Measurements from ENCODE around the gene LRRC74A.

The LRRC74A gene

GRCh38 chr14:76781648-76782051, 44.6 kb upstream of the LRRC74A start:
- no peak for TF ChIP-seq REST (IDR thresholded peaks at IDR 0.05; ENCODE audit: insufficient read depth in 1 of 2, low read depth in 2 of 2, low read length in 2 of 2)
- TF ChIP-seq SIN3A (IDR thresholded peaks at IDR 0.05; ENCODE audit: borderline replicate concordance, insufficient read depth, low read length) = no peak
- TF ChIP-seq FOXP2 (optimal IDR thresholded peaks at IDR 0.05; ENCODE audit: borderline replicate concordance, extremely low read depth, extremely low read length, insufficient read depth) = no peak
- TF ChIP-seq TAF1 (IDR thresholded peaks at IDR 0.05; ENCODE audit: borderline replicate concordance, insufficient read depth, low read length) = no peak
- TF ChIP-seq POLR2AphosphoS5 (IDR thresholded peaks at IDR 0.05; ENCODE audit: low read depth, low read length) = no peak

GRCh38 chr14:76782115-76782884, 43.9 kb upstream of the LRRC74A start:
- TF ChIP-seq POLR2AphosphoS5 (IDR thresholded peaks at IDR 0.05; ENCODE audit: low read depth, low read length) (no peak), REST (IDR thresholded peaks at IDR 0.05; ENCODE audit: insufficient read depth in 1 of 2, low read depth in 2 of 2, low read length in 2 of 2) (no peak), TAF1 (IDR thresholded peaks at IDR 0.05; ENCODE audit: borderline replicate concordance, insufficient read depth, low read length) (no peak), SIN3A (IDR thresholded peaks at IDR 0.05; ENCODE audit: borderline replicate concordance, insufficient read depth, low read length) (no peak), FOXP2 (optimal IDR thresholded peaks at IDR 0.05; ENCODE audit: borderline replicate concordance, extremely low read depth, extremely low read length, insufficient read depth) (no peak)

GRCh38 chr14:76782885-76783566, 43.2 kb upstream of the LRRC74A start:
- no peak for TF ChIP-seq FOXP2 (optimal IDR thresholded peaks at IDR 0.05; ENCODE audit: borderline replicate concordance, extremely low read depth, extremely low read length, insufficient read depth)
- TF ChIP-seq SIN3A (IDR thresholded peaks at IDR 0.05; ENCODE audit: borderline replicate concordance, insufficient read depth, low read length) = no peak
- TF ChIP-seq POLR2AphosphoS5 (IDR thresholded peaks at IDR 0.05; ENCODE audit: low read depth, low read length) = no peak
- TF ChIP-seq REST (IDR thresholded peaks at IDR 0.05; ENCODE audit: insufficient read depth in 1 of 2, low read depth in 2 of 2, low read length in 2 of 2) = no peak
- no peak for TF ChIP-seq TAF1 (IDR thresholded peaks at IDR 0.05; ENCODE audit: borderline replicate concordance, insufficient read depth, low read length)

- TF ChIP-seq POLR2AphosphoS5 (IDR thresholded peaks at IDR 0.05; ENCODE audit: low read depth, low read length) = no peak
- no peak for TF ChIP-seq REST (IDR thresholded peaks at IDR 0.05; ENCODE audit: insufficient read depth in 1 of 2, low read depth in 2 of 2, low read length in 2 of 2)
- TF ChIP-seq SIN3A (IDR thresholded peaks at IDR 0.05; ENCODE audit: borderline replicate concordance, insufficient read depth, low read length) = no peak
- TF ChIP-seq TAF1 (IDR thresholded peaks at IDR 0.05; ENCODE audit: borderline replicate concordance, insufficient read depth, low read length) = no peak
- TF ChIP-seq FOXP2 (optimal IDR thresholded peaks at IDR 0.05; ENCODE audit: borderline replicate concordance, extremely low read depth, extremely low read length, insufficient read depth) = no peak
These were observed 41.8 kb upstream of the LRRC74A start for GRCh38 chr14:76784266-76784874.
